DOHH2 (cell line): ENCODE measurements around the gene SYNGR1.

Experiments
- CTCF ChIP-seq: fragments of 200-600 bp; sonication (generic); IDR thresholded peaks from one replicate; pipeline ENCODE4 v1.5.1; 2014; ENCODE audit warnings: antibody characterized with exemption, mild to moderate bottlenecking, low read depth, low read length; ENCODE audit not compliant: poor library complexity, severe bottlenecking
- EZH2phosphoT487 ChIP-seq: fragments of 200-600 bp; sonication (generic); IDR thresholded peaks from 2 replicates; pipeline ENCODE4 v1.6.1; 2017; ENCODE audit warnings: borderline replicate concordance, mild to moderate bottlenecking, antibody characterized with exemption, low read length, moderate library complexity, mixed read lengths

GRCh38 chr22:39325392-39325932, 24.3 kb upstream of the SYNGR1 start:
- no peak for TF ChIP-seq CTCF
- TF ChIP-seq EZH2phosphoT487, result no peak
